GM10266 (cell line): ENCODE data around the gene GUCY1A2.

ENCODE experiments used
- DNase-seq: peaks from one replicate; pipeline ENCODE4 v3.0.0; 2012; ENCODE audit errors: extremely low spot score
- CTCF ChIP-seq: IDR thresholded peaks from 2 replicates; pipeline ENCODE4 v1.5.1; 2012; ENCODE audit warnings: mild to moderate bottlenecking, low read depth; ENCODE audit not compliant: control insufficient read depth, insufficient read depth; ENCODE audit errors: missing control alignments

Gene GUCY1A2

GRCh38 chr11:106644824-106645223 lies 373.5 kb downstream of the GUCY1A2 start:
- no peak for TF ChIP-seq CTCF
- DNase-seq, result no peak

- TF ChIP-seq CTCF, result no peak
- DNase-seq, result no peak
These were observed 375.9 kb downstream of the GUCY1A2 start for GRCh38 chr11:106642331-106642730.

- DNase-seq, result no peak
- no peak for TF ChIP-seq CTCF
These were observed 386.0 kb downstream of the GUCY1A2 start for GRCh38 chr11:106632283-106632682.

GRCh38 chr11:106627694-106628093 lies 390.6 kb downstream of the GUCY1A2 start:
- no peak for TF ChIP-seq CTCF
- no peak for DNase-seq

GRCh38 chr11:106625566-106625965 lies 392.7 kb downstream of the GUCY1A2 start:
- TF ChIP-seq CTCF, result no peak
- no peak for DNase-seq

- no peak for TF ChIP-seq CTCF
- no peak for DNase-seq
These were observed 393.9 kb downstream of the GUCY1A2 start for GRCh38 chr11:106624377-106624776.
